Activated naive CD4-positive, alpha-beta T cell treated with anti-CD3 and anti-CD28 coated beads, Interleukin-2, amount 50 U/mL, for 16 hours (primary cell): ENCODE results near the gene USP31.

Source experiments
- DNase-seq: peaks from one replicate; pipeline ENCODE4 v3.0.0-alpha.2; 2020

The USP31 gene

GRCh38 chr16:23055481-23055880 lies 93.8 kb downstream of the USP31 start:
- DNase-seq: no peak

DNA sequence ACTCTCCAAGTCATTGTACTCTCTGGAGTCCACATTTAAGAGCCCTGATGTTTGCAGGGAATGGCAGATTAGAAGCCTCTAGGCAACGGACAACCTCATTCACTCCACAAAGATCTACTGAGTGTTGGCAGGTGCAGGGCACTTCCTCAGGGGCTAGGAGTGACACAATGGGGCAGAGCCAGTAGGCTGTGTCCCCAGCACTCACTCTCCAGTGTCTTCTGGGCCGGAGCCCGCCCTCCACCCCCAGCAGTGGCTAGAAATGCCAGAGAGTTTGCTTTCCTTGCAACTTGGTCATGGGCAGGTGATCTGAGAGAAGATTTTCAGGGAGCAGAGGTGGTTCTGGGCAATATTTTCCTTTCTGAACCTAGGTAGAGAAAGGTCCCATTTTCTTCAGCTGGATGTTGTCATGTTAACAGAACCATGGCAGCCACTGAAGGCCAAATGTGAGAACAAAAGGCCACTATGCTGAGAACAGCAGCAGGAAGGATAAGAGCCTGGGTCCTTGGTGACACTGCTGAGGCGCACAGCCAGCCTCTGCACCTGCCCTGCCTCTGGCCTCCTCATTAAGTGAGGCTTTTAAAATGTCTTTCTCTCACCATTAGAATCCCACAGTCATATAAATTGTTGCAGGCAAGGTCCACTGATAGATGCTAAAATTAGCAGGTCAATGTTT lies 96.2 kb downstream of the USP31 start:
- no peak for DNase-seq

DNA sequence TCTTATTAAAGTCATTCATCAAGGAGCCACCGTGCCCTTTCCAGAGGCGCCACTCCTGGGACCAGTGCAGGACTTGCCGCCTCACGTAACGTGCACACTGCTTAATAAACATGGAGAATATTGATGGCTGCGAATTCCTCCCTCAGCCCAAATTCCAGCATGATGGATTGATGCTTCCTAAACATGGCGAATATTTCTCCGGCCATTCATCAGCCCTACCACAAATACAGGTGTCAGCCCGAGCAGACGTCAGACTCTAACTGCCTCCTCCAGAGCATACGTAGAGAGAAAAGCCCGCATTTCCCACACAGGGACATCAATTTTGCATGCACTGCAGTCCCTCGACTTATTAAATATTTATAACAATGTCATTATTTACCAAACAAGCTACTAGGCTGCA lies 97.0 kb downstream of the USP31 start:
- no peak for DNase-seq

DNA sequence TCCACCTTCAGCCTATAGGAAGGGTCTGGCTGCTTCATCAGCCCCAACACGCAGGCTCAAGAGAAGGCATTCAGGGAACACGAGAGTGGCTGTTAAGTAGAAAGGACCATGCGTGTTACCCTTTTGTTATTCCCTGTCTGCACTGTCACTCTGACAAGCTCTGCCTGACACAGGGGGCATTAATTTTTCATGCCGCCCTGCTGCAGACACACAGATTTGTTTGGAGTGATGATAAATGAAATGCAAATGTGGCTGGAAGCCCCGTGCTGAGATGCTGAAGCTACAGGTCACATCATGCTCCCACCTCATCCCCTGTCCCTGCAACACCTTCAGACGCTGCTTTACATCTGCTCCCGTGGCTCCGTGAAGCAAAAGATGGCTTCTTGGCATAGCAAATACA lies 97.7 kb downstream of the USP31 start:
- no peak for DNase-seq

DNA sequence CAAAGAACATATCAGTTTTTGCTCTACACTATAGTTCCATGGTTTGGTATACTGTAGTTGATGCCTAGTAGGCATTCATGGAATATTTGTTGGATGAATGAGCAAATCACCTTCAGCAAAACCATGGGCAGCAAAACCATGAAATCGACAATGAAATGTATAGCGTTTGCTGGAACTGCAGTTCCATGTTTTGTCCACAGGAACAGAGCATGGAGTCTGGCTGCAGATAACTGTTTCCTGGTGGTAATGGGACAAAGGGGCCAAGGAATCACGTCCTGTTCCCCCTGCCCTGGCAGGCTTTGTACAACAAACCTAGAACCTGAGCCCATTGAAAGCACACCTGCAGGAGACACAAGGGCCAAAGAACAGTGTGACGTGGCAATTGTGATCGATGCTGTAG lies 101.1 kb downstream of the USP31 start:
- no peak for DNase-seq

DNA sequence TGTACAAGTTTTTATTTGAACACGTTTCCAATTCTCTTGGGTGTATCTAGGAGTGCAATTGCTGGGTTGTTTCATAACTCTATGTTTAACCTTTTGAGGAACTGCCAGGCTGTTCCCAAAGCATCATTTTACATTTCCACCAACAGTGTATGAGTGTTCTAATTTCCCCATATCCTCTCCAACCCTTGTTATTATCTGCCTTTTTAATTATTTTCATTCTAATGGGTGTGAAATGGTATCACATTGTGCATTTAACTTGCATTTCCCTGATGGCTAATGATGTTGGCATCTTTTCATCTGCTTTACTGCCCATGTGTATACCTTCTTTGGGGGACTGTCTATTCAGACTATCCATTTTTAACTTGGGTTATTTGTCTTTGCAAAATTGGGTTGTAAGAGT lies 104.2 kb downstream of the USP31 start:
- no peak for DNase-seq

DNA sequence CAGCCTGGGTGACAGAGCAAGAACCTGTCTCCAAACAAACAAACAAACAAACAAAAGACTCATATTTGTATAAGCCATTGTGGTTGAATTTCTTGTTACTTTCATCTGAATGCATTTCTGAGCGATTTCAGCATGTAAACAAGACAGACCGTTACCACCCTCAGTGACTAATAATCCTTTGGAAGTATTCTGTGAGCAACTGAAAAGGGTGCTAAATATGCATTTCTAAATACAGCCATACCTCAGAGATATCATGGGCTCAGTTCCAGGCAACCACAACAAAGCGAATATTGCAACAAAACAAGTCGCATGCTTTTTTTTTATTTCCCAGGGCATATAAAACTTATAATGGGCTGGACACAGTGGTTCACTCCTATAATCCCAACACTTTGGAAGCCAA lies 109.0 kb downstream of the USP31 start:
- no peak for DNase-seq

- no peak for DNase-seq
These were observed 110.1 kb downstream of the USP31 start for GRCh38 chr16:23039118-23039517.

DNA sequence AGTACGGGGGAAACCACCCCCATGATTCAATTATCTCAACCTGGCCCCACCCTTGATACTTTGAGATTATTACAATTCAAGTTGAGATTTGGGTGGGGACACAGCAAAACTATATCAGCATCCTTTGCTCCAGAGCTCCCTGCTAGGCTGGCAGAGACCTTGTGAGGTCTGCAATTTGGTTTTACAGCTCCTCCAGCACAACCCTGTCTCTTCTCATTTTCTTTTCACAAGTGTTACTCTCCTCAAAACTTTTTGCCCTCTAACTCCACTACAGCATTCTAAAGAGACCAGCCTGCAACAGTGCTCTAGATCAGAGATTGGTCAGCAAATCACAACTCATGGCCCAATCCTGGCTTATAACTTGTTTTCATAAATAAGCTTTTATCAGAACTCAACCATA lies 114.0 kb downstream of the USP31 start:
- DNase-seq: no peak

DNA sequence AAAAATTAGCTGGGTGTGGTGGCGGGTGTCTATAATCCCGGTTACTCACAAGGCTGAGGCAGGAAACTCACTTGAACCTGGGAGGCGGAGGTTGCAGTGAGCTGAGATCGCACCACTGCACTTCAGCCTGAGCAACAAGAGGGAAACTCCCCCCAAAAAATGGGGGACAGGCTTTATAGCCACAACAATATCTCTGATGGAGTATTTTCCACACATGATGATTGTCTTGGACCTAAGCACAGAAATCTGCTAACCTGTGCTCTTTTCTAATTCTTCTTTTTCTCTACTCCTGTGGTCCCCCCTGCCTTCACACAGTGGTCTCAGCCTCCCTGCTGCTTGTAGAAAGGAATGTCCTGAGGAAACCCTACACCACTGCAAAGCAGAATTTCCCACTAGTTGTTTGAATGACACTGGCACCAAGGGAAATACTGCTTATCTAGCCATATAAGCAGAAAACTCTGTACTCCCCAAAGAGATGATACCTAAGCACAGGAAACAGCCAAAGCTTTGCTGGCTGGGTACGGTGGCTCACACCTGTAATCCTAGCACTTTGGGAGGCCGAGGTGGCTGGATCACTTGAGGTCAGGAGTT lies 117.6 kb downstream of the USP31 start:
- no peak for DNase-seq

- no peak for DNase-seq
These were observed 119.4 kb downstream of the USP31 start for GRCh38 chr16:23029733-23030420.

DNA sequence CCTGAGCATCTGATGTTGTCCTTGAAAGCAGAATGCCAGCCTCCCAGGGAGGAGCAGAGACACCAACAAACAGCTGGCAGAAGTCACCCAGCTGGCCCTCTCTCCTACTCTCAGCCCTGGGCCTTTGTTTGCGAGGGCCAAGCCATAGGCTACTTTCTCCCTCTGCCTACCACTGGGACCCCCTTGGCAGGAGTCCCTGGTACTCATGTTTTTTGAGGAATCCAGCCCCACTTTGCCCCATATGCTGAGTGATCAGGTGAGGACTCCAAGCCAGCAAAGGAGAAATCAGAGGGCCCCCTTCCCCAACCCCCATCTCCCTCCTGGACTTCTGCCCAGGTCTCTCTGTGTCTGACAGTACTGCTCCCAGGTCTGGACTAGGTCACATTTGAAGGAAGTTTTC lies 121.9 kb downstream of the USP31 start:
- no peak for DNase-seq

GRCh38 chr16:23026784-23027362 lies 122.4 kb downstream of the USP31 start:
- DNase-seq: no peak

GRCh38 chr16:23025692-23026307 lies 123.5 kb downstream of the USP31 start:
- DNase-seq: no peak

DNA sequence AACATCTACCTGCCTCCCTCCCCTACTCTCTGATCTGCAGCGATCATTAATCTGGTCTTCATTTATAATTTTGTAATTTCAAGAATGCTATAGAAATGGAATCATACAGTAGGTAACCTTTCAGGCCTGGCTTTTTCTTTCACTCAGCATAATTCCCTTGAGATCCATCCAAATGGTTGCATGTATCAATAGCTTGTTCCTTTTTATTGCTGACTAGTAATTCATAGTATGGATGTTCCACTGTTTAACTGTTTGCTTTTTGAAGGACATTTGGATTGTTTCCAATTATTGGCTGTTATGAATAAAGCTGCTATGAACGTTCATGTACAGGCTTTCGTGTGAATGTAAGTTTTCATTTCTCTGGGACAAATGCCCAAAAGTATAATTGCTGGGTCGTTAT lies 125.2 kb downstream of the USP31 start:
- DNase-seq: no peak

- DNase-seq: no peak
These were observed 129.2 kb downstream of the USP31 start for GRCh38 chr16:23020084-23020483.

- no peak for DNase-seq
These were observed 132.9 kb downstream of the USP31 start for GRCh38 chr16:23016368-23016767.

GRCh38 chr16:23015580-23015979 lies 133.7 kb downstream of the USP31 start:
- DNase-seq: no peak

- DNase-seq: no peak
These were observed 134.7 kb downstream of the USP31 start for GRCh38 chr16:23014592-23014991.
